Fibroblast of skin of back (primary cell): ENCODE results near the gene KCP.
A peak's percentile ranks its signal among the peaks of the same experiment; 100 is the strongest.

ENCODE experiments used
- DNase-seq: peaks from one replicate; pipeline ENCODE4 v3.0.0-alpha.2; 2013

KCP gene

DNA sequence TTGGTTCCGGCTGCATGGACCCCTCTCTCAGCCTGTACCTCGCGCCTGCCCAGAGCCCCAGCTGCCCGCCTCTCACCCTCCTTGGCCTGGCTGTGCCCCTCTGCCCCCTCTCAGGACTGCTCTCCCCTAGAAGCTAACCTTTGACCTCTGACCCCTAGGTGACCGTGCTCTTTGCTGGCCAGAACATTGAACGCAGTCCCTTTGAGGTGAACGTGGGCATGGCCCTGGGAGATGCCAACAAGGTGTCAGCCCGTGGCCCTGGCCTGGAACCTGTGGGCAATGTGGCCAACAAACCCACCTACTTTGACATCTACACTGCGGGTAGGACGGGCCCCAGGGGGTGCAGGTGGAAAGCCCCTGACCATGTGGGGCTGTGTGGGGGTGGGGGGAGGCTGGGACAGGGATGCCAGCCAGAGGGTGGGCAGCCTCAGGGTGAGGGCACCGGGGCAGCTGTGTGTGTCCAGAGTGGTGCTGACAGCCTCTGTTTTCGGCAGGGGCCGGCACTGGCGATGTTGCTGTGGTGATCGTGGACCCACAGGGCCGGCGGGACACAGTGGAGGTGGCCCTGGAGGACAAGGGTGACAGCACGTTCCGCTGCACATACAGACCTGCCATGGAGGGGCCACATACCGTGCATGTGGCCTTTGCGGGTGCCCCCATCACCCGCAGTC lies 72.3 kb downstream of the KCP start:
- no peak for DNase-seq

DNA sequence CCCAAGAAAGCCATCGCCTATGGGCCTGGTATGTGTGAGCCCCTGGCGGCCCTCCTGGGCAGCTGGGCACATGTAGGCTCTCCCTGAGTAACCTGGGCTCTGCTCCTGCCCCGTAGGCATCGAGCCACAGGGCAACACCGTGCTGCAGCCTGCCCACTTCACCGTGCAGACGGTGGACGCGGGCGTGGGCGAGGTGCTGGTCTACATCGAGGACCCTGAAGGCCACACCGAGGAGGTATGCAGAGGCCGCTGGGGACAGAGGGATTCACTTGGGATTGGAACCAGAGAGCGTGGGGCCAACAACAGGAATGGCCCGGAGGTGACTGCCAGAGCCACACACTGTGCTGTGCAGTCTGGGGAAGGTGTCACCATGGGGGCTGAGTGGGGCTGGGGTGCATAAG lies 73.0 kb downstream of the KCP start:
- no peak for DNase-seq

DNA sequence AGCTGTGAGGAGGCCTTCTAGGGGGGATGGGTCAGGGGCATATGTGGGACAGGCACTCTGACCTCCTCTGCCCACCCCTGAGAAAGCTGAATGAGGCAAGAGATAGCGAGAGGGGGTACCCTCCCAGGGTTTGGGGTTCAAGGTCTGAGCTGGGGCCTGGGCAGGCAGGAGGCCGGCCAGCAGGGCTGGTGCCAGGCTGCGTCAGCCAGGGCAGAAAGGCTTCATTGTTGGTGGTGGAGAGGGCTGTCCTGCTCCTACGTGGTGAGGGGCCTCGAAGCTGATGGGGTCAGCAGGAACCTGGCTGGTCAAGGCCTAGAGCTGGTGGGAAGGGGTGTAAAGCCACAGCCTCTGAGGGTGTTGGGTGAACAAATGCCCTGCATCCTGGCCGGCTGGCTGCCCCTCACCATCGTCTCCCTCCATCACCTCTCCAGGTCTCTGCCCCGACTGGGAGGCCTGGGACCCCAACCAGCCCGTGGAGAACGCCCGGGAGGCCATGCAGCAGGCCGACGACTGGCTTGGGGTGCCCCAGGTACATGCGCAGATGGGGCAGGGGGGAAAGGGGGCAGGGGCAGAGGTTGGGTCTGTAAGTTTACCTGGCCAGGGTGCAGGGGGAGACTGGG lies 73.7 kb downstream of the KCP start:
- DNase-seq: no peak

DNA sequence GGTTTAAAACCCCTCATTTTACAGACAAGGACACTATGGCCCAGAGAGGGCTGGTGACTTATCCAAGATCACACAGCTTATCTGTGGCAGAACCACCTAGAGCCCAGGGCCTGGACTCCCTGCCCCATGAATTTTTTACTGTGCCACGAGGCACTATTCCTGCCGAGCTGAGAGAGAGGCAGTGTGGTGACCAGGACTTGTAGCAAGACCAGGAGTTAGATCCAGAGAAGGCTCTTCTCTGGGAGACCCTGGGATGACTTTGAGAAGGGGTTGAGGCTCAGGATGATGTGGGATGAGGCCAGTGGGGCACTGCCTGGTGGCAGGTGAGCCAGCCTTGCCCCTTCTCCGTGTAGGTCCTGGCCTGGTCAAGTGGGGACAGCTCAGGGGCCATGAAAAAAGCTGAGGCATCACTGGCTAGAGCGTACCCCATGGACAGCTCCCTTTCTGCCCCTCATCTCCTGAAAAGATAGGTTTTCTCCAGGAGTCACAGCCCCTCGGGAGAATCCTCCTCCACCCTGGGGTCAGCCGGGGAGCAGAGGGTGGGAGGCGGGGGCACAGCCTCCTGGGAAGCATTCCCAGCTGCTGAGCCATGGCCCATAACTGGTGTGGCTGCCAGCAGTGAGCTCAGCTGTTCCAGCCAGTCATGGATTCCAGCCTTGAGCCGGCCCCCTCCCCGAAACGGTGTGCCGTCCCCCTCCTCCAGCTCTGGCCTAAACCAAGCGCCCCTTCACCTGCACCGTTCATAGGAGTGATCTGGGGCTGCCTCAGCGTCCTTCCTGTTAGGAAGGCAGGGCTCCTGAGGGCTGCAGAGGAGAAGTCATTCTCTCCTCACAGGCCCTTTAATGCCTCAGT lies 74.5 kb downstream of the KCP start:
- peak; percentile 57 for DNase-seq

DNA sequence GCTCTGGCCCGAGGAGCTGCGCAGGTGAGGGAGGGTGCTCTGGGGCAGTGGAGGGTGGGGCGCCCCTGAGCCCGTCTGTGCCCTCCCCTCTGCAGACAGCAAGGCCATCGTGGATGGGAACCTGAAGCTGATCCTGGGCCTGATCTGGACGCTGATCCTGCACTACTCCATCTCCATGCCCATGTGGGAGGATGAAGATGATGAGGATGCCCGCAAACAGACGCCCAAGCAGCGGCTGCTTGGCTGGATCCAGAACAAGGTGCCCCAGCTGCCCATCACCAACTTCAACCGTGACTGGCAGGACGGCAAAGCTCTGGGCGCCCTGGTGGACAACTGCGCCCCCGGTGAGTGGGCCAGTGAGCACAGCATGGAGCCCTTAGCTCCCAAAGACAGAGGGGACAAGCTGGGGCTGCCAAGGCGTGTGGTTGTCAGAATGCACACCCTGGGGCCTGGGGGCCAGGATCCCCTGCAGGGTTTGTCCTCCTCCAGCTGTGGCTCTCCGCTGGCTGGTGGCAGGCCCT lies 75.2 kb downstream of the KCP start:
- DNase-seq: no peak

DNA sequence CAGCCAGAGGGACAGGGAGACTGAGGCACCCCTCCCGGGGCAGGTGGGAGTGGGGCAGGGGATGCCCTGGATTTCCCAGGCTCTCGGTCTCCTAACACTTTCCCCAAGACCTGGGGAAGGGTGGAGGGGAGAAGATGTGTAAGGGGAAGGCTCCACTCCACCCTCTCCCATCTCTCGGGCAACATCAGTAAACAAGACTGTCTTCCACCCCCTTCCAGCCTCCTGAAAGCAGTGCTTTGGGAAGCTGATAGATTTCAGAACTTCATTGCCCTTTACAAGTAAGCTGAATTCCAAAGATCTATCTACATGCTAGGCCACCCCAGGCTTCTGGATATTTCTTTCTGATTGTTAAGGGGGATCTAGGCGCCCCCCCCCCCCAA lies 76.6 kb downstream of the KCP start:
- no peak for DNase-seq

DNA sequence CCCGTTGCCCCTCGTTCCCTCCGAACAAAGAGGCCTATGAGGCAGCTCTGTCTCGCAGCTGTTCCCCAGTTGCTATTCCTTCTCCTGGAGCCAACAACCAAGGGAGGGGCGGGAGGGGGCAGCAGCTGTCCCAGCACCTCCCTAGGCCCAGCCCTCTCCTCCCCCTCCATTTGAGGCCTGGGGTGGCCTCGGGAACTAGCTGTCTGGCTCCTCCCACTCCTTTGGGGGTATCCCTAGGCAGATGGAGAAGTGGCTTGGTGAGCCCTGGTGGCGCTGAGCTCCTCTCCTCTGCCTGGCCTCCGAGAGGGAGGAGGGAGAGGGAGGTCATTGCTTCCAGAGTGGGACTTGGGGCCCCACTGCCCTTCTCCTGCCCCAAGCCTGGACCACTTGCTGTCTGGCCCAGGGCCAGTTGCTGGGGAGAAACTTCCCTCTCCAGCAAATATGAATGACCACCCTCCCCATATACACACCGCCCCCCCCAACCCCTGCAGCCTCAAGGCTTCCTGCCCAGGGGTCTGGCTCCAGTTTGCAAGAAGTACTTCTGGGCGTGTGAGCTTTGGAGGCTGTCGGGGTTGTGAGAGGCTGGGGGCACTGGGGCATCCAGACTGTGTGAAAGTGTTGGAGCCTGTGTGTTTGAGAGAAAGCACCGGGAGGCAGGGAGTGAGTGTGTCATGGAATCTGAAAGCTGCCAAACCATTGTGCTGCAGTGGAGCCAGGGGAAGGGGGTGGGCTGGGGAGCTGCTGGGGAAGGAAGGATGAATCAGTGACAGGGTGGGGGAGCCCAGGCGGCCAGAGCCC lies 77.2 kb downstream of the KCP start:
- peak; percentile 84 for DNase-seq

DNA sequence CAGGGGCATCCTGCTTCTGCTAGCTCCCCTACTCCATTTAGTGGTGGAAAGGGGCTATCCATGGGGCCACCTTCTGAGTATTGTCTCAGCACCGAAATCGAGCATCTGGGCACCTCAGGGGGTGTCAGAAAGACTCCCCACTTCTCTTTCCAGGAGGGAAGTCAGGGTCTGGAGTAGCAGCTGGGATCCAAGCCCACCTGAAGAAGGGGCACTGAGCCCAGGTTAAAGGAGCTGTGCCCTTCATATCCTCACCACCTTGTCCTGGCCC lies 77.7 kb downstream of the KCP start:
- DNase-seq: no peak

DNA sequence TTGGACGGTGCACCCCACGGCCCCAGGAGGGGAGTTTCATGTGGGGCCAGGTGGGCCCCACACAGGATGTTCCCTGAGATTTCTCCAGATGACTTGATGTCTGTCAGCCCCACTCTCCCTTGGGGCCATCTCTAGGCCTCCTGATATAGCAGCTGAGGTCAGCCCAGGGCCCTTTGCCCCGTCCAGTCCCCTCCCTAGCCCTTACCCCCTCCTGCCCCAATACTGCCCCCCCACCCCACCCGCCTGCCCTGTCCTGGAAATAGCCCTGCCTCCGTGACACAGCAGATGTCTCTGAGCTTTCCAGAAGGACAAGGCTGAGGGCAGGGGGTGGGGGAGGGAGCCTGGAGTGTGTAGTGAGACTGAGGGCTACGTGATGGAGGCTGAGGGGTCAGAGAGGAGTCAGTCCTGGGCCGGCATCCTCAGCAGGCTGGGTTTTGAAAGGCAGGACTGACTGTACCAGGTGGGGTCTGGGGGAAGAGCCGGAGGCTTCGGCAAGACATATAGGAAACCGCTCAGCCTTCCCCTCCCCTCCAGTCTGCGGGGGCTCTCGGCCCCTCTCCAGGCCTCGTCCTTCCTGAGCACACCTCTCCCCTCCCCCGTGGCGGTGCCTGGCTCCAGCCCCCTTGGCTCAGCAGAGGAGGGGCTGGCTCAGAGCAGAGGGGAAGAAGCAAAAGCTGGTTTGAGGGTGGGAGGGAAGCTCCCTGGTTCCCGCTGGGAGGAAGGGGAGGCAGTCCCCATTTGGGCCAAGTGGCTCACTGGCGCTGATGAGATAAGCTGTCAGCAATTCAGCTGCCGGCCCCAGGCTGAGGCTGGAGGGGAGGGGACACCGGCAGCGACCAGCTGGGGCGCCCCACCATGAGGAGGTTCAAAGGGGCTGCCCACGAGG lies 78.3 kb downstream of the KCP start:
- DNase-seq: peak; percentile 64

DNA sequence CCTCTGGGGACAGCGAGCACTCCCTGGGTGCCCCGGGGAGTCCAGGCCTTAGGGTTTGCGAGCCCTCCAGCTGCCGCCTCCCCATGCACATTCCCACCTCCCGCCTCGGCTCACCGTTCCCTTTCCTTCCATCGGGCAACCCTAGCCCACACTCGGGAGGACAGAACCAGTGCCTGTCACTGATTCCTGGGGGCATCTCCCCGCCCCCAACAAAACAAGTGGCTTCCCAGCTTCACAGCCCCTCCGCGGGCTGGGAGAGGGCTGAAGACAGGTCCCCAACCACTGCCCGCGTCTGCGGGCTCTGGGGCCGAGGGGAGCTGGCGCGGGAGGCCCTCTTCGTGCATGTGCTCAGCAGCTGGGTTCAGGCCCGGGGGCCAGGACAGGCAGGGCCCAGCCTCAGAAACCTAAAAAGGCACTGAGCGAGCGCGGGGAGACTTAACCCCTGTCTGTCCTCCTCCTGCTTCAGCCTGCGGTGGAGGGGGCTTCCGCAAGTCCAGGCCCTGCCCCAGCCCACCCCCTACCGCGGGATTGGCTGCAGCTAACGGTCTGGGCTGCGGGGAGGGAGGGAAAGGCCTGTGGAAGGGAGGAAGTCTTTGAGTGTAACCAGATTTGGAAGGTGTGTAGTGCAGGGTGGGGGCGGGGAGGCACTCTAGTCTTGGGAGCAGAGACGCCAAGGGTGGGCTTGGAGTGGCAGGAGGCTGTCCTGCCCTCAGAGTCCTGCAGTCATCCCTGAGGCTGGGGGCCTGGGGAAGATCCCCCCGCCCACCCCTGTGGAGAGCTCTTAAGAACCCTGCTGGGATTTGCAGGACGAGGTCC lies 79.1 kb downstream of the KCP start:
- peak; percentile 77 for DNase-seq

DNA sequence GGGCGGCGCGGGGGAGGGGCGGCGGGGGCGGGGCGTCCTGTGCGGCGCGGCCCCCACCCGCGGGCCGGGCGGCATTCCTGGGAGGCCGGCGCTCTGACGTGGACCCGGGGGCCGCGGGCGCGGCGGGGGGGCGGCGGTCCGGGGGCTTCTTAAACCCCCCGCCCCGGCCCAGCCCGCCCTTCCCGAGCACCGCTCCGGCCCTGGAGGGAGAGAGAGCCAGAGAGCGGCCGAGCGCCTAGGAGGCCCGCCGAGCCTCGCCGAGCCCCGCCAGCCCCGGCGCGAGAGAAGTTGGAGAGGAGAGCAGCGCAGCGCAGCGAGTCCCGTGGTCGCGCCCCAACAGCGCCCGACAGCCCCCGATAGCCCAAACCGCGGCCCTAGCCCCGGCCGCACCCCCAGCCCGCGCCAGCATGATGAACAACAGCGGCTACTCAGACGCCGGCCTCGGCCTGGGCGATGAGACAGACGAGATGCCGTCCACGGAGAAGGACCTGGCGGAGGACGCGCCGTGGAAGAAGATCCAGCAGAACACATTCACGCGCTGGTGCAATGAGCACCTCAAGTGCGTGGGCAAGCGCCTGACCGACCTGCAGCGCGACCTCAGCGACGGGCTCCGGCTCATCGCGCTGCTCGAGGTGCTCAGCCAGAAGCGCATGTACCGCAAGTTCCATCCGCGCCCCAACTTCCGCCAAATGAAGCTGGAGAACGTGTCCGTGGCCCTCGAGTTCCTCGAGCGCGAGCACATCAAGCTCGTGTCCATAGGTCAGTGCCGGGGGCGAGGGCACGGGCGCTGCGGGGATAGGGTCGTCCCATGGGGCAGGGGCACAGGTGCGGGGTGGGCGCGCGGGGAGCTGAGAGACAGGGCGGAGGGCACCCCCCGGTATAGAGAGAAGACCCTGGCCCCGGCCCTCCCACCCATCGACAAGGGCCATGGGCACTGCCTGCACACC lies 80.0 kb downstream of the KCP start, which contains the start of gene FLNC:
Gene FLNC, plus strand, starts transcription at position 176 of the 947 bp plus-strand sequence. Its CDS starts 232 bp downstream, at position 408.
- DNase-seq: peak; percentile 80

DNA sequence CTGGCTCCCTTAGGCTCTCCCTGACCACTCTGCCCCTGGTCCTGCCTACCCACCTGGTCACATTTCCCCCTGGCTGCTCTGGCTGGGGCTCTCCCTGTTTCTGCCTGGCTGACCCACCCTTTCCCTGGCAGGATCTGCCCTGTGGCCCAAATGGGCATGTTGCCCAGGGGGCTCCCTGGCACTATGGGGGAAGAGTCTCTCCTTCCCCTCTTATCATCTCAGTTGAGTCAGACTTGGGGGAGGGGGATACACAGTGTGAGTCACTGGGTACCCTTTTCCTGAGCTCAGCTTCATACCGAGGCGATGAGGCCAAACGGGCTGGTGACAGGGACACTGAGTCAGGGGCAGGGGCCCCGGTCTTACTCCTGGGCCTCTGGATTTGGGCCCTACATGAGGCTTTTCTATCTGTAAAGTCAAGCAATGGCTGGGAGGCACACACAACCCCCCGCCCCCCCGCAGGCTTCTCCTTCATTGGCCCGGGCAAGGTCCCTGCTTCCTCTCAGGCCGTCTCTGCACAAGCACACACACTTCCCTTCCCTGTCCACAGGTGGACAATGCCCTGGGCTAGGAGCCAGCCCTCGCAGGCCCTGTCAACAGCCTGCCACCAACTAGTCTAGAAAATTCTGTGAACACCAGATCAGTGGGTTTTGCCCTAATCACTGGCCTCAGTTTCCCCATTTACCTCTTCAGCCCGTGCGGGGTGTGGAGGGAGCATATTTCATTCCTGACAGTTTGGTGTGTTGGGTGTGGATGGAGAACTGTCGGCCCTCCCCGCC lies 80.9 kb downstream of the KCP start:
- DNase-seq: peak; percentile 92

DNA sequence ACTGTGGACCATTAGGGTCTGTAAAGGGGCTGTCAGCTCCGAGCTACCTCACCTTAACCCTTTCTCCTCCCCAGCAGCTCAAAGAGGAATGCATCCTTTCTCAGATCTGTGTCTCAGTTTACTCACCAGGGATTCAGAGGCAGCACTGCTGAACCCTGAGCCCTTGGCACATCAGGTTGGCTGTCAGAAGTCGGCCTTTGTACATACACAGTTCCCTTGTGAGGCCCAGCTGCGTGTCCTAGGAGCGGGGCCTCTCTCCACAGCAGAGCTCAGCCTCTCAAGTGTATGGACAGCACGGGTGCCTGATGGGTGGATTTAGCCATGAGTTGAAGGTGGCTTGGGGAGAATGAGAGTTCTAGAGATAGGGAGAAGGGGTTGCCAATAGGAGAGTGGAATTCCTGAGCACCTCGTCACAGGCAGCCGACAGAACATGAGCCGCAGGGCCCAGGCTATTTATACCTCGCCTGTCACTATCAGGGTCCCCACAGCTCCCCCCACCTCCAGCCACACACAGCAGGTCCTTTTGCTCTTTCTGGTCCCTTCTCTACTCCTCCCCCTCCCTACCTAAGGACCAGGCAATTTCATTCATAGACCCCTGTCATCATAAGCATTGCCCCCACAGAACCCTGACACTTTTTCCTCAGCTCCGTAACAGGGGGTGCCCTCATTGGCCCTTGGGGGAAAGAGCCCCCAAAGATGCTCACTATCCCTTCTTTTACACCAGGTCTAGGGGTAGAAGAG lies 82.4 kb downstream of the KCP start:
- peak; percentile 92 for DNase-seq

DNA sequence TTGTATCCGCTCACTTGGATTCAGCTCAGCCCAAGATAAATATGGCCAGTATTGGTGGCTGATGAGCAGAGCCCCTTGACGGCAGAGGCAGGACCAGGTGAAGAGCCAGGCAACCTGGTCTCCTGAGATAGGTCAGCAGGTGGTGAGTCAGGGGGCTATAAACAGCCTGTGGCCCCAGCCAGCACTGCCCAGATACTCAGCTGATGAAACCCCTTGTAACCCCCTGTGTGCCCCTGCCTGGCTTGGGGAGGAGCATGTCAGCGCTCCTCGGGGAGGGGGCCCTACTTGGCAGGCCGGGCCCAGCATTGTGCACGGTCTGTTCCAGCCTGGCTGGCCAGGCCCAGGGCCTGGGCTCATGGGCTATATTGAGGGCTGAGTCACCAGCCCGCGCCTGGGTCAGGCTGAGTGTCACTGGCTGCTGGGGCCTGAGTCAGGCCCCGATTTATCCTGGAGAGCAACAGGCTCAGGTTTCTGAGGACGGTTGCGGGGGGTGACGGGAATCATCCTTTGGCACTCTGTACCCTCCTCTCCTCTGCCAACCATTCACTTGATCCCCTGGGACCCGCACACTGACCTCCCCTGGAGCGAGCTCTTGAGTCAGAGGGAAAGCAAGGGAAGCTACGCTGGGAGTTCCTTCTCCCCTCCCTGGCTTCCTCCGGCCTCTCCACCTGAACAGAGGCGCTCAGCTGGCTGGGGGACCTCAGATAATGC lies 83.1 kb downstream of the KCP start:
- DNase-seq: peak; percentile 95

DNA sequence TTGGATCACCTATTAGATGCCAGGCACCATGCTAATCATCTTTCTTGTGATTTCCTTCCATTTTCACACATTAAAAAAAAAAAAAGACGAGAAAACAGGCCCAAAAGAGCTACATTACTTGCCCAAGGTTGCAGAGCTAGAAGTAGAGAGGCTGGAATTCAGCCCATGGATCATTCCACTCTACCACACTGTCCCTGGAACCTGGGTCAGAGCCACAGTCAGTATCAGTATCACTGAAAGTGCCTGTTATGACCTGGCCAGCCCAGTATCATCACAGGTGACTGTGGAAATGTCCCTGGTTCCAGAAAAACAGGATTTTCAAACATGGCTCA lies 83.6 kb downstream of the KCP start:
- DNase-seq: no peak
